ENCODE measurements around the gene PDZD2.

DNA sequence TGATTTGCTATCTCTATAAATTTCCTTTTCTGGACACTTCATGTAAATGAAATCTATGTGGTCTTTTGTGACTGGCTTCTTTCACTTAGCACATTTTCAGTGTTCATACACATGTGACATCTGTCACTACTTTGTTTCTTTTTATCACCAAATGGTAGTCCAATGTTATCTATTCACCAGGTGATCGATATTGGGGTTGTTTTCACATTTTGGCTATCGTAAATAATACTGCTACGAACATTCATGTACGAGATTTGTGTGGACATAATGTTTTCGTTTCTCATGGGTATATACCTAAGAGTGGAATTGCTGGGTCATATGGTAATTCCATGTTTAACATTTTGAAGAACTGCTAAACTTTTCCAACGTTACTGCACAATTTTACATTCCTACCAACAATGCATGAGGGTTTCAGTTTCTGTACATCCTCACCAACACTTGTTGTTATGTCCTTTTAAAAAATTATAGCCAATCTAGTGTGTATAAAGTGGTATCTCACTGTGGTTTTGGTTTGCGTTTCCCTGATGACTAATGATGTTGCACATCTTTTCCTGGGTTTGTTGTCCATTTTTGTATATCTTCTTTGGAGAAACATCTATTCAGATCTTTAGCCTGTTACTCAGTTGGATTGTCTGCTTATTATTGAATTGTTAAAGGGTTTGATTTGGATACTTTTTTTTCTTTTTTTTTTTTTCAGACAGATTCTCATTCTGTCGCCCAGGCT lies 263.0 kb downstream of the PDZD2 start:
- TF ChIP-seq, protein P1, sequence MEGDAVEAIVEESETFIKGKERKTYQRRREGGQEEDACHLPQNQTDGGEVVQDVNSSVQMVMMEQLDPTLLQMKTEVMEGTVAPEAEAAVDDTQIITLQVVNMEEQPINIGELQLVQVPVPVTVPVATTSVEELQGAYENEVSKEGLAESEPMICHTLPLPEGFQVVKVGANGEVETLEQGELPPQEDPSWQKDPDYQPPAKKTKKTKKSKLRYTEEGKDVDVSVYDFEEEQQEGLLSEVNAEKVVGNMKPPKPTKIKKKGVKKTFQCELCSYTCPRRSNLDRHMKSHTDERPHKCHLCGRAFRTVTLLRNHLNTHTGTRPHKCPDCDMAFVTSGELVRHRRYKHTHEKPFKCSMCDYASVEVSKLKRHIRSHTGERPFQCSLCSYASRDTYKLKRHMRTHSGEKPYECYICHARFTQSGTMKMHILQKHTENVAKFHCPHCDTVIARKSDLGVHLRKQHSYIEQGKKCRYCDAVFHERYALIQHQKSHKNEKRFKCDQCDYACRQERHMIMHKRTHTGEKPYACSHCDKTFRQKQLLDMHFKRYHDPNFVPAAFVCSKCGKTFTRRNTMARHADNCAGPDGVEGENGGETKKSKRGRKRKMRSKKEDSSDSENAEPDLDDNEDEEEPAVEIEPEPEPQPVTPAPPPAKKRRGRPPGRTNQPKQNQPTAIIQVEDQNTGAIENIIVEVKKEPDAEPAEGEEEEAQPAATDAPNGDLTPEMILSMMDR (conservative IDR thresholded peaks at IDR 0.05; ENCODE audit: low read length) = no peak
- TF ChIP-seq EZH2phosphoT487 (IDR thresholded peaks at IDR 0.05; ENCODE audit: borderline replicate concordance) = no peak

Measured in Loucy (cell line).